HG03378 (cell line): ENCODE data around the gene FA2H.

Experiments
- ATAC-seq: cut with Tn5 transposase; IDR thresholded peaks from one replicate; pipeline ENCODE4 v1.9.1; 2021; ENCODE audit warnings: mild to moderate bottlenecking, moderate library complexity; ENCODE audit not compliant: unreplicated experiment

Gene FA2H

DNA sequence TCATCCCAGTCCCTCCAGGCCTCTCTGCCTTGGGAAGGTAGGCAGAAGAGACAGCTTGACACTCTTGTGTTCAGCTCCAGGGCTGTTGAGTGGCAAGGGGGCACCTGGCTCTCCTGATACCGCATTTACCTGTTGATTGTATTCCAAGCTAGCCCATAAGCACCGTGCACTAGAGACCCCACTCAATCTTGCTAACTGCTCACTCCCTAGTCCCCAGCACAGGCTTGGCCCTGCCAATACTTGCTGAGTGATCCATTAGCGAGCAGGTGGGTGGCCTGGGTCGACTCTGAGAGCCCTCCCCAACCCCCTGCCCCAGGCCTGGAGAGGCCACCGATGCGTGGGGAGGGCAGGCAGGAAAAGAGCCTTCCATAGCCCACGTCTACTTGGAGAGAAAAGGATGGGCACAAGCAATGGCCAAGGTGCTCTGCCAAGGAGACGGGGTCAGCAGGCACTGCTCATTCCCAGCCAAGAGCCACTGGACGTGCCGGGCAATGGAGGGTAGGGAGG lies 29.5 kb downstream of the FA2H start:
- no peak for ATAC-seq

DNA sequence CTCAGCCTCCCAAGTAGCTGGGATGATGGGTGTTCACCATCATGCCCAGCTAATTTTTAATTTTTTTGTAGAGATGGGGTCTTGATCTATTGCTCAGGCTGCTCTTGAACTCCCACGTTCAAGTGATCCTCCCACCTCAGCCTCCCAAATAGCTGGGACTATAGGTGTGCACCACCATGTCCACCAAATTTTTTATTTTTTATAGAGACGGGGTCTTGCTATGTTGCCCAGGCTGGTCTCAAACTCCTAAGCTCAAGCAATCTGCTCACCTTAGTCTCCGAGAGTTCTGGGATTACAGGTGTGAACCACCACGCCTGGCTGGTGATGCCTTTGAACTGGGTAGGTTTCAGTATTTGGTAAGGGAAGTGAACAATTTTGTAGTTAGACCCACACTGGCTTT lies 30.1 kb downstream of the FA2H start:
- no peak for ATAC-seq

DNA sequence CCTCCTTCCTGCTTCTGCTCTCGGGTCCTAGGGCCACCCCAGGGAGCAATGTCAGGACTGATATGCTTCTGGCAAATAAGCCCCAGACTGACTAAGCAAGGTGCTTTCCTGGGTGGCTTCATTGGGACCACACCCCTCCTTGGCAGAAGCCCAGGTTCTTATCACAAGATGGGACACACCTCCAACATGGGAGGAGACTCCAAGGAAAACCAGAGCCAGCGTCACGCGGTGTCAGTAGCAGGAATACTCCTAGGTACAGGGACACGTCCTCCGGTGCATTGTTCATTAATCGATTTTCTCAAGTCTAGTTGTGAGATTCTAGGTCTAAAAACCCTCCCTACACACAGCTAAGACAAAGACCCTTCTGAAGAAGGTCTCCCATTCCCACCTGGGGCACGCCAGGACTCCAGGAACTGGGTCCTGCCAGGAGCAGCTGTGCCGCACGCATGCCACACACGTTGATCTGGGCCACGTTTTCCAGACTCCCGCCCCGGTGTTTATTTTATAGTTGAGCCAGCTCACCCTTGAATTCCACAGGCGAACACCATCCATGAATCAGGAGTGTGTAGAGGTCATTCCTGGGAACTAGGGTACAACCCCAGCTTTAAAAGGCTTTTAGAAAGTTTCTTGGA lies 30.8 kb downstream of the FA2H start:
- ATAC-seq: no peak

DNA sequence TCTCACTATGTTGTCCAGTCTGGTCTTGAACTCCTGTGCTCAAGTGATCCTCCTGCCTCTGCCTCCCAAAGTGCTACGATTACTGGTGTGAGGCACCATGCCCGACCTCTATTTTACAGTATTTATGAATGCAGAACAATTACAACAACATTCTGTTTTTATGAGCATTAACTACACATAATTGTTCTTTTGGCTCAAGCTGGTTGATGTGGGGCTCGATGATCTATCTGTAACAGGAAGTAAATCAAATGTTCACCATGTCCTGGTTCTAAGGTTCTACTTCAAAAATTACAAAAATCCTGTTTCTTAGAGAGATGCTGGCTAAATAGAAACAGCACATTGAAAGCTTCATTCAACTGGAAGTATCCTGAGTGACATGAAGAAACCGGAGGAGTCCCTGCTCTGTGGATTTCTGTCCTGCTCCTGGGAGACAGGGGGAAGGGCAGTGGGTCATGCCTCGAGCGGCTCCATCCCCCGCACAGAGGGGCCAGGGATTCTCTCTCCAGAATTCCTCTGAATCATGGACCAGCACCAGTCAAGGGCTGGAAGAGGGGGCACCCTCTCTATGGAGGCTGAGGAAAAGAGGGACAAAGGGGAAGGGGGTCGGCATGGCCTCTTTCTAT lies 31.5 kb downstream of the FA2H start:
- ATAC-seq: no peak

DNA sequence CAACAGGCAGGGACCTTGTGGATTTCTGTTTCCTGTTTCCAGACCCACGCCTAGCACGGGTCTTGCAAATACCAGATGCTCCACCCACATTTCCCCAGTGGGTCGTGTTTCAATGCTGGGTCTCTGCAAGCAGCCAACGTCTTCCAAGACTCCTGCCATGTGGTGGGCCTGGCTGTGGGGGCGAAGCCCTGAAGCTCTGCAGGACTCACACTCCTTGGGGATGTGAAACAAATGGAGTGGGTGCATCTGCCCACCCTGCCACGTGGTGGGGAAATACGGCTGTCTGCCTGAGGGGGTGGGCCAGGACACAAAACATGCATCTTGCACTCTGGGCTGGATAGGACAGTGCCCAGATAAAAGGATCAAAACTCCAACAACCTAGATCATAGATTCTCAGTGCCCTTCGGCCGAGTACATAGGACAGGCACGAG lies 32.6 kb downstream of the FA2H start:
- no peak for ATAC-seq

DNA sequence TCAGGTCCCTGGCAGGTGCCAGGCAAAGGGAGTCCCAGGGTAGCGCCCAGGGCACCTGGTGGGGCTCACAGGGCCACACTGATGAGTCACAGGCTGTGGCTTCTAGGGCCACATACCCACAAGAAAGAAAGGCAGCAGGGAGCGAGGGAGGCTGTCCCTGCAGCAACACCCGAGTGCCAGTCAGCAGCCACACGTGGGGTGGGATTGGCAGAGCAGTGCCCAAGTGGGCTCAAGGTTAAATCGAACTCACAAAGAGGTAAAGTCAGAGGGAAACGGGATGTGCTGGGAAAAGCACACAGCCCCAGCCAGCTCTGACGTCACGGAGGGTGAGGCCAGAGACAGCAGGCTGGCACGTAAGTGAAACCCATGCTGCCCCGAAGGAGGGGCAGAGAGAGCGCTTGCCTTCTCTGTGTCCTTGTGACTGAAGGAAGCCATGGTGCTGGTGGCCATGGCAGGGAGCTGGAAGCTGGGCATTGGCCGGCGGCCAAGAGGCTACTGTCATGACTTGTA lies 33.8 kb downstream of the FA2H start:
- no peak for ATAC-seq

DNA sequence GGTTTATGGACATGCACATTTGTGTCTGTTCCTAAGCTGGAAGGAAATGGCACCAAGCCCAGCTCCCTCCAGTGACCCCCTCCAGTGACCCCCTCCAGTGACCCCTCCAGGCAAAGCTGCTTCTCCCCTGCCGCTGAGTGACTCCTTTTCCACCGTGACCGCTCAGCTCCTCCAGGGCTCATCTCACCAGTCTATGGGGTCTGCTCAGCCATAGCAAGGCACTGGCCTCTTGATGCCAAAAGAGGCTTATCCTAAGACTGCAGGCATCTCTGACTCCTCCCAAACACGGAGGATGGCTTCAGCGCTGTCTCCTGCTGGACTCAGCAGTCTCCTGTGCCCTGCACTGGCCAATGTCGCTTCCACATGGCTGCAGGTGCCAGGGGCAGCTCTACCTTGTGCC lies 35.3 kb downstream of the FA2H start:
- no peak for ATAC-seq

DNA sequence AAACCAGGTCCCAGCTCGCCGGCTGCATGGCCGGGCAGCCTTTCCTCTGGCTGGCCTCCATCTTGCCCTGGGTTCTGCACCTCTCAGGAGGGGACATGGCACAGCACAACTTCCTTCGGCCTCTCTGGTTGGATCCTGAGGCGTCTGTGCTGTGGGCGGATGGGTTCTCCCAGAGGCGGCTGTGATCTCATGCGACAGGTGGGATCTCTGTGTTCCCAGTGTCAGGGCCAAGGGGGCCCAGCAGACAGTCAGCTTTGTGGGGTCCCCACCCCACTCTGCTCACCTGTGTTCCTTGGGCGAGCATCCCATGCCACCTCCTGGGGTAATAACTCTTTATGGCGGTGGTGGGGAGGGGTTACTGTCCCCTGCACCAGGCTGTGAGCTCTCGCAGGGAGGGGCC lies 35.8 kb downstream of the FA2H start:
- ATAC-seq: no peak

DNA sequence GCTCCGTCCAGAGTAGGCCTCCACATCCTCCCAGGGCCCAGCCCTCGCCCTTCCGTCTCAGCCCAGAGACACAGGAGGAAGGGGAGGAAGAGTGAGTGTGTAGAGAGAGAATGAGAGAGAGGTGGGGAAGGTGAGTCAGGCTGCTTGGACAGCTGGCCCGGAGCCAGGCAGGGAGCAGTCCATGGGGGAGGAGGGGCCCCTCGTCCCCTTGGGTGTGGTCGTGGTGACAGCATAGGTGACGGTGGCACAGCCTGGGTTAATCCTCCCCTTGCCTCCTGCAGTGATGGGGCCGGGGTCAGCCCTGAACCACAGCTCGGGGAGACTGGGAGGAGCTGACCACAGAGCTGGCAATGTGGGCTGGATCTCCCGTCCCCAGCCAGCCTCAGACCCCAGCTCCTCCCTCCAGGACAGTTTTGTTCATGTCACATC lies 36.5 kb downstream of the FA2H start:
- no peak for ATAC-seq

DNA sequence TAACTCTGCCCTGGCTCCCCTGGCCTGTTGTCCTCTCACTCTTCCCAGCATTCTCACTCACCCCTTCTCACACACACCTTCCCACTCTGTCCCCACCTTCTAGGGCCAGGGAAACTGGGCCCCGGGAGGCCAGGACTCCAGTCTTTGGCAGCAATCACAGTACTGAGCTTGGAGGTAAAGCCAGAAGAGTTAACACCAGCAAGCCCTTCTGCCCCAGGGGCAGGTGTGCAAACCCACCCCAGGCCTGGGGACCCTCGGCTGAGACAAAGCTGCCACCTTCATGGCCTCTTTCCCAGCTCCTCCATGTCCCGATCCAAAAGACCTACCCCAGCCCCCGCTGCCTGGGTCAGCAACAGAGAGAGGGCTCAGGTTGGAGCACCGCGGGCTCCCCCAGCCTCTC lies 37.1 kb downstream of the FA2H start:
- no peak for ATAC-seq

DNA sequence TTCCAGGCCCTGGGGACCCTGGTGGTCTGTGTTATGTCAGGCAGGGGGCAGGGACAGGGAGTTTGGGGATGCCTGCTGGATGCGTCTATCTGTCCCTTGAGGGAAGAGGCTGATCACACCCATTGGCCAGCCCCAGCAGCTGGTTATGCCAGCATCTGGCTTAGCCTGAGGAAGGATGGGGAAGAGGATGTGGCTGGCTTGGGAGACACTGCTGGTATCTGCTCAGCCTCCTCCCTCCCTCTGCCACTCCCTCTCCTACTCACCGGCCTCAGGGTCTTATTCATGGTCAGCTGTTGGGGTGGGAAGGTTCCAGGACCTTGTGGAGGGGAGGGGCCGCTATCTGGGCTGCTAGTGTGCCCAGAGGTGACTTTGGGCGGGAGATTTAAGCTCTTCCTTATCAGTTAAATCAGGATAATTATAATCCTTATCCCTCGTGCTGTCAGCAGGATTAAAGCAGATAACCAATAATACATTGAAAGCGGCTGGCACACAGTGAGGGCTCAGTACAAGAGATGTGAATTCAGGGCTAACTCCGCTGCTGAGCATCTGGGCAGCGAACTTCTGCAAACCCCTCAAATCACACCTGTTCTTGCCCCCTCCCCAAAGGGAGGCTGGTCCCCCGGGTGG lies 38.0 kb downstream of the FA2H start:
- ATAC-seq: no peak

DNA sequence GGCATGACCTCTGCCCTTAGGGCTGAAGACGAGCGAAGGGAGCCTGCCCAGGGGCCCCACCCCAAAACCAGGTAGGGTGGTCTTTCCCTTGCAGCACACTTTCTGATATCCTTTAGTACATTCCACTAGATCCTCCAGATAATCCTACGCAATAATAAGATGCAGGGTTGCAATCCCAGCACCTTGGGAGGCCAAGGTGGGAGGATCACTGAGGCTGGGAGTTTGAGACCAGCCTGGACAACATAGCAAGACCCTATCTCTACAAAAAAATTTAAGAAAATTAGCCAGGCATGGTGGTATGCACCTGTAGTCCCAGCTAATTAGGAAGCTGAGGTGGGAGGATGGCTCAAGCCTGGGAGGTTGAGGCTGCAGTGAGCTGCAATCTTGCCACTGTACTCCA lies 39.1 kb downstream of the FA2H start:
- ATAC-seq: no peak

DNA sequence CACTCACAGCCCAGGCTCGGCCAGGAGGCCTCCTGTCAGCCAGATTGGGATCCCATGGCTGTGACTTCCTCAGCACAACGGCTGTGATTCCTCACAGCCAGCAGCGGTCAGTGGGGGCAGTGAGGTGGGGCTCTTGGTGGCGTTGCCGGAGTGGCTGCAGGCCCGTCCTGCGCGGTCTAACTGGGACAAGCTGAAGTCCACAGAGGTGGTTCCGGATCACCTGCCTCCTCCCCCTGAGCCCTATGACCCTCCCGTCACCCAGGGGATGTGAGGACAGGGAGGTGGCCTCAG lies 39.5 kb downstream of the FA2H start:
- ATAC-seq: no peak

DNA sequence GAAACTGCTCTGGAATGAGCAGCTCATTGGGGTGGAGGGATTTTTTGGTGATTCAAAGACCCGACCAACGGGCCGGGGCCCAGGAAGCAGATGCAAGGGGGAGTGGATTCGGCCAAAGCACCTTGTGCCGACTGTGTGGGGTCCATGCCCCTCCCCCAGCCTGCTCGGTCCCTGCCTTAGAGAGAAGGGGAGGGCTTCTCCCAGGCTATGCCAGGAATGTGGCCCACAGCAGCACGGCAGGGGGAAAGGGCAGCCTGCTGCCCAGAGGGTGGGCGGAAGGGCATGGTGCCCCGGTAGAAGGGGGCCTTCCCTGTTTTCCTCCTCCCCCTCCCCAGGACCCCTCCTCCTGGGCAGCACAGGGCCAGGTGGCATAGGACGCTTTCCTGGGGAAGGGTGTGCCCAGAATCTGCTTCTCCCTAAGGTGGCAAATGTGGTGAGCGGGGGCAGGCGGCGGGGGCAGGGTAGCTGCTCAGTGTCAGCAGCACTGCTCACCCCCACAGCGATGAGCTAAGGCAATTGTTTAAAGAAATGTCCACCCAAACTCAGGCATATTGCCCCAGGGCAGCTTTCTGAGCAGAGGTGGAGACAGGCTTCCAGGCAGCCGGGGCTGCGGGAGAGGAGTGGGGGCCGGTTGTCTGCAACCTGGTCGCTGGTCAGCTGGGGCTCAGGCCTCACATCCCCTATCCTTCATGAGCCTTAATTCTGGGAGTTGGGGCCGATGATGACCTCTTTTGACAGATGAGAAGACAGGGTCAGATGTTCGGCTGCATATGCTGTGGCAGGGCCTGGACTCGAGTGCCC lies 40.1 kb downstream of the FA2H start:
- ATAC-seq: no peak

DNA sequence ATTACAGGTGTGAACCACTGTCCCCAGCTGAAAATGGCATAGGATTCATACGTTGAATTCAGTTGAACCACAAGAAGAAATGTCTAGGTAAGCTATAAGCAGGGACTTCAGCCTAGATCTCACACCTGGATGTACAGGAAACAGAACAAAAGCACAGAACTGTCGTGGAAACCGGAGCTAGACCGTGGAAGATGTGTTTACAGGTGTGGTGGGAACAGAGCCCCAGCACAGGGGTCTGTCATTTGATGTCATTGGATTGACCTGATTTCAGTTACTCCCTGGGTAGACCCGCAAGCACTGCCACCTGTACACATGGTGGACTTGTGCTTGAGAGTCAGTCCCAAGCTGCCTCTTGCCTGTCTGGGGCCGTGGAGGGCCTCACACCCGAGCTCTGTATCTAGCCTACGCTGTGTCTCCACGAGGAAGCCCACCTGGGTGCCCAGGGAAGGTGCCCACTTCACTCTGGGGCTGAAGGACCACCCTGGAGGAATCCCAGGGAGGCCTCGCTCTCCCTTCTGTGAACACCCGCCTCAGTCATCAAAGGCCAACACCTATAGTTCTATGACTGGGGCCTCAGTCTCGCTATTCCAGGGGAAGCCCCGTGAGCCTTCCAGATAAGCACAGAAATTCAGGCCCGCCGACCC lies 41.8 kb downstream of the FA2H start:
- no peak for ATAC-seq

DNA sequence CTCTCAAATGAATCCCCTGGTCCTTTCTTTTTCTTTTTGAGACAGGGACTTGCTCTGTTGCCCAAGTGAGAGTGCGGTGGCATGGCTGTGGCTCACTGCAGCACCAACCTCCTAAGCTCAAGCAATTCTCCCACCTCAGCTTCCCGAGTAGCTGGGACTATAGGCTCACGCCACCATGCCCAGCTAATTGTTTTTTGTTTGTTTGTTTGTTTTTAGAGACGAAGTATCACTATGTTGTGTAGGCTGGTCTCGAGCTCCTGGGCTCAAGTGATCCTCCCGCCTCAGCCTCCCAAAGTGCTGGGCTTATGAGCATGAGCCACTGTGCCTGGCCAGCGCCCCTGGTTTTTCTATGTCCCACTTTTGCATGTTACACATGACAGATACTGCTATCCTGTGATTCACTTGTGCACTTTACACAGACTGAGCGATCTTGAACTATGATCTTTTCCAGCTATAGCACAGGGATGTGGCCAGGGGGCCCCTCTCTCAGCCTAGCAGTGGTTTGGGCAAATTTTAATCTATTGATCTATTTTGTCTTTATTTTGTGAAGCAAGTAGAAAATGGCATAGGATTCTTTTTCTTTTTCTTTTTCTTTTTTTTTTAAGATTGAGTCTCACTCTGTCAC lies 42.7 kb downstream of the FA2H start:
- ATAC-seq: no peak

DNA sequence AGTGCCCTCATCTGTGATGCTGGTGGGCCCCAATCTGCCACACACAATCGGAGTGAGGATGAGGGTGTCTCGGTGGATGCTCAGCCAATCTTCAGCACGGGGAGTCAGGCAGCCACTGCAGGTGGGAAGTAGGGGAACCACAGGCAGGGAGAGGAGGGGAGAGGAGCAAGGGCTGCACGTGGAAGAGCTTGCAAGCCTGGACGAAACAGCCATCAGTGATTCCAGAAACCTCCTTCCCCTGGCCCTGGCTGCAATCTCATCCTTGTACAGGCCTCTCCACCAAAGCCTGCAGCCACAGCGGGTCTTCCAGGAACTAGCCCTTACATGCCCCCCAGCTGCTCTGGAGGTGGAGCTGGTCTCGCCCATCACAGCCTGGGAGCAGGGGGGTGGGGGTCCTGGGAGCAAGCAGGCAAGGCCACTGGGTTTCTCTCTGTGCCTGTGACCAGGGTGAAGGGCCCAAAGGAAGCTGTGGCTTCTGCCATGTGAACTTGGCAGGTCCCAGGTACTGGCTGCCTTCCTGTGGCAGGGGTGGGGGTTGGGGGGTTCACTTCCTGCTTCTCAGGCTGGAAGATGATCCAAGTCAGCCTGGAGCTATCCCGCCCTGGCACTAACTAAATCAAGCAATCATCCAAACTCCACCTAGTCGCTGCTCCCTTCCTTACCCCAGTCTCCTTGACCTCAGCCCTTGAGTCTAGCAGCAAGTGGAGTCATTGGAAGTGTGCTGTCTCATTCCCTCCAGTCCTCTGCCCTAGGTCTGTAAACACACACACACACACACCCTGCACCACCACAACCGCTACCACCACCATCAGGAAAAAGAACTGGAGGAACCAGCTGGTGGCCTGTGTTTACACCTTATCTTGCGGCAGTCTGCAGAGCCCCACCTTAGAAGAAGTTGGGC lies 44.6 kb downstream of the FA2H start:
- no peak for ATAC-seq

DNA sequence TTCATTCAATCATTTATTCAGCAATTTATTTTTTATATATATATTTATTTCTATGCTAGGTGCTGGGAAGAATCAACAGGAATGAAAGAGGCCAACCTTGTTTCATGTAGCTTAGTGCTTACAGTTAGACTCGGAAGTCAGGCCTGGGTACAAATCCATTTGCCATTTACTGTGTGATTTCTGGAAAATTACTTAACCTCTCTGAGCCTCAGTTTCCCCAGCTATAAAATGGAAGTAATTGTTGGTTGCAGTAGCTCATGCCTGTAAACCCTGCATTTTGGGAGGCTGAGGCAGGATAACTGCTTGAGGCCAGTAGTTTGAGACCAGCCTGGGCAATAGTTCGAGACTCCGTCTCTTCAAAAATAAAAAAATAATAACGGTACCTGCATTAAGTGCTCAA lies 46.7 kb downstream of the FA2H start:
- ATAC-seq: no peak

DNA sequence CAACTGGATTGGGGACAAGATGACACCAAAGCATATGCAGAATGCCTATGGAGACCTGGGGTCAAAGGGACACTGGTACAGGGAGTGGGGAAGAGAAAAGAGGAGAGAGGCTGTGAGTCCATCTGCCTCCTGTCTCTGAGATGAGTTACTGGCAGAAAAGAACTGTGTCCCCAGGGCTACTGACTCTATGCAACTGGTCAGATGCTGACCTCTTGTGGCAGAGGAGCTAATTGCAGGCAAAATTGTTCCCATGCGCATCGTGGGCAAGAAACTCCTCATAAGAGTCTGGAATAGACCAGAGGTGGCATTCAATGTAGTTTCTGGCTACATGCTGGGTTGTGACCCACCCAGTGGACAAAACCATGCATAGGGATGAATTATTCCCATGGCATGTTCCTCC lies 47.9 kb downstream of the FA2H start:
- ATAC-seq: no peak
